HEK293 (cell line): ENCODE measurements around the gene LY6G5C.

Experiments used
- CTCF ChIA-PET: fragments of 350-600 bp; formaldehyde crosslinking; extraction: SDS; loops from one replicate; lab custom pipeline; 2021; ENCODE audit warnings: antibody characterized with exemption; lab: Yijun Ruan, JAX
- POLR2A ChIA-PET: fragments of 300-600 bp; formaldehyde crosslinking; extraction: SDS; loops from one replicate; lab custom pipeline; 2020; ENCODE audit warnings: antibody characterized with exemption, inconsistent platforms; lab: Yijun Ruan, JAX
- H3K27ac ChIP-seq: fragments of 200-500 bp; sonication (Bioruptor generic); 2 replicates; pipeline ENCODE4 v1.5.1; 2014; ENCODE audit warnings: low read depth, low read length, control low read depth, inconsistent platforms; ENCODE audit errors: extremely low read depth
- H3K36me3 ChIP-seq, 2 experiments: fragments of 200-500 bp in 1 of 2; sonication (Bioruptor generic) in 1 of 2; 1 replicate in 1 of 2; 2 replicates in 1 of 2; pipeline ENCODE4 v1.5.1; 2014 to 2017; ENCODE audit warnings: inconsistent platforms in 2 of 2, low read length in 2 of 2; ENCODE audit not compliant: control insufficient read depth in 2 of 2, insufficient read depth in 1 of 2
- H3K4me1 ChIP-seq: fragments of 200-500 bp; sonication (Bioruptor generic); 2 replicates; pipeline ENCODE4 v1.5.1; 2014; ENCODE audit warnings: mild to moderate bottlenecking, low read length, inconsistent platforms; ENCODE audit not compliant: control insufficient read depth, insufficient read depth
- H3K4me3 ChIP-seq: 2 replicates; pipeline ENCODE4 v1.5.1; 2011; ENCODE audit warnings: low read depth, mild to moderate bottlenecking, control low read depth, low read length, moderate library complexity
- H3K9me3 ChIP-seq: fragments of 200-500 bp; sonication (Bioruptor generic); 2 replicates; pipeline ENCODE4 v1.5.1; 2014; ENCODE audit warnings: low read depth, low read length, inconsistent platforms; ENCODE audit not compliant: control insufficient read depth, insufficient read depth
- CTCF ChIP-seq: fragments of 450-650 bp; formaldehyde crosslinking; IDR thresholded peaks from 2 replicates; pipeline ENCODE4 v1.5.1; 2016; ENCODE audit warnings: missing biosample characterization, missing genetic modification characterization
- EGR2 ChIP-seq: fragments of 450-650 bp; formaldehyde crosslinking; IDR thresholded peaks from 2 replicates; pipeline ENCODE4 v1.5.1; 2016; ENCODE audit warnings: low read depth, missing biosample characterization, missing genetic modification characterization
- GLI2 ChIP-seq: fragments of 450-650 bp; formaldehyde crosslinking; IDR thresholded peaks from 2 replicates; pipeline ENCODE4; 2017; ENCODE audit warnings: missing biosample characterization, missing genetic modification characterization, low read depth, borderline replicate concordance
- PRDM1 ChIP-seq: fragments of 450-650 bp; formaldehyde crosslinking; IDR thresholded peaks from 2 replicates; pipeline ENCODE4; 2016; ENCODE audit warnings: missing biosample characterization, missing genetic modification characterization
- ZBTB1 ChIP-seq: fragments of 450-650 bp; formaldehyde crosslinking; IDR thresholded peaks from 2 replicates; pipeline ENCODE4 v1.5.1; 2016; ENCODE audit warnings: missing biosample characterization, missing genetic modification characterization
- ZNF184 ChIP-seq: fragments of 450-650 bp; IDR thresholded peaks from 2 replicates; pipeline ENCODE4 v1.5.1; 2018; ENCODE audit warnings: missing biosample characterization, mild to moderate bottlenecking, missing genetic modification characterization
- ZNF302 ChIP-seq: fragments of 450-650 bp; formaldehyde crosslinking; IDR thresholded peaks from 2 replicates; pipeline ENCODE4 v1.5.1; 2016; ENCODE audit warnings: missing biosample characterization, missing genetic modification characterization, low read depth
- ZNF324 ChIP-seq: fragments of 450-650 bp; formaldehyde crosslinking; IDR thresholded peaks from 2 replicates; pipeline ENCODE4 v1.5.1; 2016; ENCODE audit warnings: missing biosample characterization, missing genetic modification characterization
- ZNF518A ChIP-seq: fragments of 450-650 bp; formaldehyde crosslinking; conservative IDR thresholded peaks from 2 replicates; pipeline ENCODE4 v1.5.1; 2016; ENCODE audit warnings: low read depth, missing biosample characterization, missing genetic modification characterization
- ZNF629 ChIP-seq: fragments of 450-650 bp; formaldehyde crosslinking; IDR thresholded peaks from 2 replicates; pipeline ENCODE4 v1.5.1; 2017; ENCODE audit warnings: missing biosample characterization, missing genetic modification characterization
- TF ChIP-seq, protein P1 (sequence below): sonication (generic); formaldehyde crosslinking; IDR thresholded peaks from 2 replicates; pipeline ENCODE4 v1.8.1; 2022; ENCODE audit warnings: mild to moderate bottlenecking, moderate library complexity, missing genetic modification reagents

LY6G5C gene

DNA sequence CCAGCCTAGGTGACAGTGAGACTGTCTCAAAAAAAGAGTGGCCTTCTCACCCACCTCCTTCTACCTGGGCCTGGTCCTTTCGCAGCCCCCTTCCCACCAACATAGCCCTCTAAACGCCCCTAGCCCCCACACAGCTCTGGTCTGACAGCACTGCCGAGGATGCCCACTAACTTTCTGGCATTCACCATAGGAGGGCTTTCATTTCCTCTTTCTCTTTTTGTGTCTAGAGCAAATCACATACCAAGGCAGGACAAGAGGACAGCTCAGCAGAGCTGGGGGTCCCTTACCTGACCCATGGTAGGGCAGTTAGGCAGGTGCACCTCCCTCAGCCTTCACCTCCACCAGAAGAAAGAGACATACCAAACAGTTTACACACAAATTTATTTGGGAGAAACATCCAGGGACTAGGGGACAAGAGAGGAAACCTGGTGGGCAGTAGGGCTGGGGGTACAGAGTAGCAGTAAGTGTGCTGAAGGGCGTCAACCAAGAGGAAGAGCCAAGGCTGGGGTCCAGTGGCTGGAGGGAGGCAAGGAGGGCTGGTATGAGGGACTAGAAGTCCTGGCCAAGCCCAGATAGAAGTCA, 4.5 kb downstream of the LY6G5C start:
- CTCF ChIA-PET: no interaction called here
- TF ChIP-seq ZNF629 (no peak), ZNF184 (tag by site-specific recombination) (no peak)
- Histone ChIP-seq H3K9me3 (no peaks in the 10 kb centered on the region), H3K4me1 (no peaks in the 10 kb centered on the region; the same call in 1 of the 2 replicates), H3K27ac (no peak overlapping the region), H3K36me3 (peaks cover 13 to 23% of the 10 kb centered on the region in 2 experiments), H3K4me3 (no peak overlapping the region)
- POLR2A ChIA-PET: interaction anchor here (0.6 to 1.7 kb wide), 2 partner anchors 11 to 16 kb away, joined by 3 to 9 read pairs; partner anchors contain the start of genes C6orf47, CSNK2B and GPANK1

- H3K36me3 ChIP-seq: peaks cover 48 to 71% of the 10 kb centered on the region in 2 experiments
- POLR2A ChIA-PET: interaction anchor here (0.9 to 1.1 kb wide), 2 partner anchors 9 to 445 kb away, joined by 3 to 9 read pairs; partner anchors contain the start of gene C6orf47
Observed at GRCh38 chr6:31669676-31670075, 11.2 kb downstream of the LY6G5C start, which contains the start of gene LY6G5B. Gene LY6G5B (plus strand): TSS chr6:31669976. CDS start chr6:31670951, 975 bp downstream.

More at GRCh38 chr6:31669676-31670075, 11.2 kb downstream of the LY6G5C start, which contains the start of gene LY6G5B:
- H3K4me3 ChIP-seq: no peak within 1 kb of the TSS
- TF ChIP-seq ZNF324 (no peak), PRDM1 (tag by site-specific recombination) (no peak), ZNF302 (no peak), CTCF (tag by site-specific recombination) (no peak), ZNF518A (tag by site-specific recombination) (no peak), GLI2 (tag by site-specific recombination) (no peak), ZBTB1 (tag by site-specific recombination) (no peak), EGR2 (no peak)
- TF ChIP-seq, protein P1, sequence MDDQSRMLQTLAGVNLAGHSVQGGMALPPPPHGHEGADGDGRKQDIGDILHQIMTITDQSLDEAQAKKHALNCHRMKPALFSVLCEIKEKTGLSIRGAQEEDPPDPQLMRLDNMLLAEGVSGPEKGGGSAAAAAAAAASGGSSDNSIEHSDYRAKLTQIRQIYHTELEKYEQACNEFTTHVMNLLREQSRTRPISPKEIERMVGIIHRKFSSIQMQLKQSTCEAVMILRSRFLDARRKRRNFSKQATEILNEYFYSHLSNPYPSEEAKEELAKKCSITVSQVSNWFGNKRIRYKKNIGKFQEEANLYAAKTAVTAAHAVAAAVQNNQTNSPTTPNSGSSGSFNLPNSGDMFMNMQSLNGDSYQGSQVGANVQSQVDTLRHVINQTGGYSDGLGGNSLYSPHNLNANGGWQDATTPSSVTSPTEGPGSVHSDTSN: no peak
- CTCF ChIA-PET: interaction anchor here (1.1 kb wide), 1 partner anchor 21 kb away, joined by 3 read pairs; no protein-coding TSS in a partner anchor
- no peak within 1 kb of the TSS for H3K27ac ChIP-seq
- no peaks in the 10 kb centered on the region for H3K9me3 ChIP-seq
- H3K4me1 ChIP-seq: no peaks in the 10 kb centered on the region
